ENCODE results near the gene TBX21.

TBX21 gene

GRCh38 chr17:47685556-47686275 is 47.3 kb upstream of the TBX21 start:
- Histone ChIP-seq H3K9ac (ENCODE audit: low read length) (no peak overlapping the region), H3K9me2 (replicated peaks; ENCODE audit: insufficient read depth, low read length) (no peaks in the 10 kb centered on the region), H3K4me2 (ENCODE audit: low read depth, low read length) (no peak overlapping the region), H3K4me1 (ENCODE audit: low read length) (no peaks in the 10 kb centered on the region), H4K20me1 (ENCODE audit: insufficient read depth, low read length) (peaks cover 4% of the 10 kb centered on the region; the same call in 1 of the 2 replicates), H3K27me3 (replicated peaks; ENCODE audit: insufficient read depth, low read length) (no peaks in the 10 kb centered on the region), H3K79me2 (ENCODE audit: low read length) (0 out of 2 replicates have a peak, but pooled peaks cover 1% of the 10 kb centered on the region), H3F3A (ENCODE audit: insufficient read depth, low read length) (peaks cover 34% of the 10 kb centered on the region), H3K9me3 (replicated peaks; ENCODE audit: insufficient read depth, low read length) (no peaks in the 10 kb centered on the region), H3K4me3 (ENCODE audit: low read length) (no peak overlapping the region), H2AFZ (ENCODE audit: low read length) (no peak overlapping the region), H3K27ac (ENCODE audit: low read length) (no peak overlapping the region), H3K36me3 (replicated peaks; ENCODE audit: insufficient read depth, low read length) (peaks cover 20% of the 10 kb centered on the region; the same call in 1 of the 2 replicates)
- DNase-seq: no peak
- TF ChIP-seq, protein P1, sequence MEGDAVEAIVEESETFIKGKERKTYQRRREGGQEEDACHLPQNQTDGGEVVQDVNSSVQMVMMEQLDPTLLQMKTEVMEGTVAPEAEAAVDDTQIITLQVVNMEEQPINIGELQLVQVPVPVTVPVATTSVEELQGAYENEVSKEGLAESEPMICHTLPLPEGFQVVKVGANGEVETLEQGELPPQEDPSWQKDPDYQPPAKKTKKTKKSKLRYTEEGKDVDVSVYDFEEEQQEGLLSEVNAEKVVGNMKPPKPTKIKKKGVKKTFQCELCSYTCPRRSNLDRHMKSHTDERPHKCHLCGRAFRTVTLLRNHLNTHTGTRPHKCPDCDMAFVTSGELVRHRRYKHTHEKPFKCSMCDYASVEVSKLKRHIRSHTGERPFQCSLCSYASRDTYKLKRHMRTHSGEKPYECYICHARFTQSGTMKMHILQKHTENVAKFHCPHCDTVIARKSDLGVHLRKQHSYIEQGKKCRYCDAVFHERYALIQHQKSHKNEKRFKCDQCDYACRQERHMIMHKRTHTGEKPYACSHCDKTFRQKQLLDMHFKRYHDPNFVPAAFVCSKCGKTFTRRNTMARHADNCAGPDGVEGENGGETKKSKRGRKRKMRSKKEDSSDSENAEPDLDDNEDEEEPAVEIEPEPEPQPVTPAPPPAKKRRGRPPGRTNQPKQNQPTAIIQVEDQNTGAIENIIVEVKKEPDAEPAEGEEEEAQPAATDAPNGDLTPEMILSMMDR (IDR thresholded peaks at IDR 0.05; ENCODE audit: low read length): no peak
- TF ChIP-seq EZH2phosphoT487 (IDR thresholded peaks at IDR 0.05; ENCODE audit: low read length) (no peak), EZH2 (optimal IDR thresholded peaks at IDR 0.05; ENCODE audit: low read depth, low read length) (no peak)

- Histone ChIP-seq H3K27ac (ENCODE audit: low read length) (no peak overlapping the region), H3K36me3 (replicated peaks; ENCODE audit: insufficient read depth, low read length) (peaks cover 20% of the 10 kb centered on the region; the same call in 1 of the 2 replicates), H4K20me1 (ENCODE audit: insufficient read depth, low read length) (peaks cover 4% of the 10 kb centered on the region; the same call in 1 of the 2 replicates), H3K27me3 (replicated peaks; ENCODE audit: insufficient read depth, low read length) (no peaks in the 10 kb centered on the region), H3K4me3 (ENCODE audit: low read length) (no peak overlapping the region), H3K4me2 (ENCODE audit: low read depth, low read length) (no peak overlapping the region), H3F3A (ENCODE audit: insufficient read depth, low read length) (peaks cover 34% of the 10 kb centered on the region), H3K4me1 (ENCODE audit: low read length) (no peaks in the 10 kb centered on the region), H3K79me2 (ENCODE audit: low read length) (no peaks in the 10 kb centered on the region), H3K9me3 (replicated peaks; ENCODE audit: insufficient read depth, low read length) (no peaks in the 10 kb centered on the region), H3K9ac (ENCODE audit: low read length) (no peak overlapping the region), H2AFZ (ENCODE audit: low read length) (no peak overlapping the region), H3K9me2 (replicated peaks; ENCODE audit: insufficient read depth, low read length) (no peaks in the 10 kb centered on the region)
- DNase-seq: no peak
- TF ChIP-seq EZH2phosphoT487 (IDR thresholded peaks at IDR 0.05; ENCODE audit: low read length) (no peak), EZH2 (optimal IDR thresholded peaks at IDR 0.05; ENCODE audit: low read depth, low read length) (no peak)
- TF ChIP-seq, protein P1 (IDR thresholded peaks at IDR 0.05; ENCODE audit: low read length): no peak
Measured at GRCh38 chr17:47686276-47686635, 46.8 kb upstream of the TBX21 start.

- Histone ChIP-seq H3K9me2 (replicated peaks; ENCODE audit: insufficient read depth, low read length) (no peaks in the 10 kb centered on the region), H3K4me2 (ENCODE audit: low read depth, low read length) (no peak overlapping the region), H3K36me3 (replicated peaks; ENCODE audit: insufficient read depth, low read length) (peaks cover 18% of the 10 kb centered on the region; the same call in 1 of the 2 replicates), H3K4me3 (ENCODE audit: low read length) (no peak overlapping the region), H3K27ac (ENCODE audit: low read length) (no peak overlapping the region), H3F3A (ENCODE audit: insufficient read depth, low read length) (peaks cover 34% of the 10 kb centered on the region), H4K20me1 (ENCODE audit: insufficient read depth, low read length) (peaks cover 4% of the 10 kb centered on the region; the same call in 1 of the 2 replicates), H3K9ac (ENCODE audit: low read length) (no peak overlapping the region), H2AFZ (ENCODE audit: low read length) (no peak overlapping the region), H3K79me2 (ENCODE audit: low read length) (no peaks in the 10 kb centered on the region), H3K27me3 (replicated peaks; ENCODE audit: insufficient read depth, low read length) (no peaks in the 10 kb centered on the region), H3K4me1 (ENCODE audit: low read length) (no peaks in the 10 kb centered on the region), H3K9me3 (replicated peaks; ENCODE audit: insufficient read depth, low read length) (no peaks in the 10 kb centered on the region)
- DNase-seq: no peak
- TF ChIP-seq EZH2phosphoT487 (IDR thresholded peaks at IDR 0.05; ENCODE audit: low read length) (no peak), EZH2 (optimal IDR thresholded peaks at IDR 0.05; ENCODE audit: low read depth, low read length) (no peak)
- TF ChIP-seq, protein P1 (IDR thresholded peaks at IDR 0.05; ENCODE audit: low read length): no peak
Measured at GRCh38 chr17:47686664-47687327, 46.2 kb upstream of the TBX21 start.
